ENCODE results near the gene ASCC1.
A peak's percentile ranks its signal among the peaks of the same experiment; 100 is the strongest.

The ASCC1 gene, protein sequence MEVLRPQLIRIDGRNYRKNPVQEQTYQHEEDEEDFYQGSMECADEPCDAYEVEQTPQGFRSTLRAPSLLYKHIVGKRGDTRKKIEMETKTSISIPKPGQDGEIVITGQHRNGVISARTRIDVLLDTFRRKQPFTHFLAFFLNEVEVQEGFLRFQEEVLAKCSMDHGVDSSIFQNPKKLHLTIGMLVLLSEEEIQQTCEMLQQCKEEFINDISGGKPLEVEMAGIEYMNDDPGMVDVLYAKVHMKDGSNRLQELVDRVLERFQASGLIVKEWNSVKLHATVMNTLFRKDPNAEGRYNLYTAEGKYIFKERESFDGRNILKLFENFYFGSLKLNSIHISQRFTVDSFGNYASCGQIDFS

DNA sequence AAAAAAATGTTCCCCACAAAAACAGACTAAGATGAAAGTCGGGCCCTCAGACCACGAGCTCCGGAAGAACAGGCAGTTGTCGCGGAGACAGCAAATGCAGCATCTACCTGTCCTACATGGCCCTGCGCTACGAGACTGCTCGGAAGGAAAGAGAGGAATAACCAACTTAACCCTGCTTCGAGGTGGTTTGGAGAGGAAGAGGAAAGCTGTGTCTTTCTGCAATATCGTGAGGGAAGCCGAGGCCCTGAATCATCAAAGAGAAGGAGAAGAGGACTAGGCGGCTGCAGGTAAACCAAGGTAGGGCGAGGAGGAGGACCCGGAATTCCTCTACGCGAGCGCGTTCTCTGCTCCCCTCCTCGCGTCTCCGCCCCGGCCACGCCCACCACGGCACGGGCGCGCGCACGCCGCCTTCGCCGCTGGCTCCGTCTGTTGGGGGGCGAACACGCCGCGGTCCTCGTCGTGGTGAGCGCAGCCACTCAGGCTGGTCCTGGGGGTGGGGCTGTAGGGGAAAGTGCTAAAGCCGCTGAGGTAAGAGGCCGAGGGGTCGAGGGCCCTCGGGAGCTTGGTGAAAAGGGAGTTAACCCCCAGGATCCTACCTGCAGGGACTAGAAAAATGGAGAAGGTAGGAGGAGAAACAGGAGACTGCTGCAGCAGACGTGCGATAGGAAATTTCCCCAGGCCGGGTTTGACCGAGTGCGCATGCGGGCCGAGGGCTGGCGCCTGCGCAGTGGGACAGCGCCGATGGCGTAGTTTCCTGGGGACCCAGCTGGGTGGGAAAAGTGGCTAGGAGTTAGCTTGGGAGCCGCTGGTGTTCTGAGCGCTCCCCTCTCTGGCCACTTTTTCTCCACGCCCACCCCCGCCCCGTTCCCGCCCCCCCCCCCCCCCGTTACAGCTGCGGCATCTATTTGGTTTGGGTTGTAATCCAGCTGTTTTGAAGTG lies at the start of gene ASCC1, which contains the start of gene ANAPC16:
Gene ASCC1 (minus strand): TSS at position 666 of the 939 bp plus-strand sequence. CDS start 2,978 bp downstream, outside the sequence.
Gene ANAPC16 (plus strand): TSS at position 402 of the 939 bp plus-strand sequence. CDS start 7,903 bp downstream, outside the sequence.
- DNase-seq (ENCODE audit: low read depth): peak; percentile 86

GRCh38 chr10:72265508-72265907 lies 49.4 kb upstream of the ASCC1 start:
- no peak for DNase-seq (ENCODE audit: low read depth)

GRCh38 chr10:72264536-72264935 lies 48.5 kb upstream of the ASCC1 start:
- DNase-seq (ENCODE audit: low read depth): no peak

DNA sequence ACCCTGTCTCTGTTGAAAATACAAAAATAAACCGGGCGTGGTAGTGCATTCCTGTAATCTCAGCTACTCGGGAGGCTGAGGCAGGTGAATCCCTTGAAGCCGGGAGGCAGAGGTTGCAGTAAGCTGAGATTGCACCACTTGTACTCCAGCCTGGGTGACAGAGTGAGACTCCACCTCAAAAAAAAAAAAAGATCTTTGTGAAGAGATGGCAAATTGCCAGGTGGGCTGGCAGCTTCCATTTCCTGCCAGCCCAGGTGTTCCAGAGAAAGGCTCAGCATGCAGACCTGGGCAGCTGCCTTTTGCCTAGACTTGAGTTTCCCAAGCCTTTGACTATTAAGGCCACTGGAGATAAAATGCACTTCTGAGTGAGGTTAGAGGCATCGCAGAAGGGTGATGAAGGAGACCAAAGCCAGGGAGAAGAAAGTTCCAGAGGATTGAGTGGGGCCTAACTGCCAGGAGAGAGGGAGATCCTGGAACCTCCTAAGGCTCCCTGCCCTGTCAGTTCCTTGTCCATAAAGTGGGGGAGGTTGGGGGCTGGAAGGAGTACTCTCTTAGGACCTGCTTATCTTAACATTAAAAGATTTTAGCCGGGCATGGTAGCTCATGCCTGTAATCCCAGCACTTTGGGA lies 47.7 kb upstream of the ASCC1 start:
- no peak for DNase-seq (ENCODE audit: low read depth)

DNA sequence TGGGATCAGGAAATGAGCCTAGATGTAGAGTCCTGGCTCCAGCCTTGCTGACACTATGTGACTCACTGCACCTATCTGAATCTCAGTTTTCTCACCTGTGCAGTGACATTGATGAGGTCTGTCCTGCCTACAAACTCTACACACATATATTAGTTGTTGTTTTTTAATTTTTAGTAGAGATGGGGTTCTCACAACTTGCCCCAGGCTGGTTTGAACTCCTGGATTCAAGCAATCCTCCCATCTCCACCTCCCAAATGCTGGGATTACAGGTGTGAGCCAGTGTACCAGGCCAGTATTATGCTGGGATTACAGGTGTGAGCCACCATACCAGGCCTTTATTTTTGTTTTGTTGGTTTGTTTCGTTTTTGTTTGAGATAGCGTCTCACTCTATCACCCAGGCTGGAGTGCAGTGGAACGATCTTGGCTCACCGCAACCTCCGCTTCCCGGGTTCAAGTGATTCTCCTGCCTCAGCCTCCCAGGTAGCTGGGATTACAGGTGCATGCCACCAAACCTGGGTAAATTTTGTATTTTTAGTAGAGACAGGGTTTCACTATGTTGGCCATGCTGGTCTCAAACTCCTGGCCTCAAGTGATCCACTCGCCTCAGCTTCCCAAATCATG lies 45.8 kb upstream of the ASCC1 start:
- DNase-seq (ENCODE audit: low read depth): no peak

GRCh38 chr10:72260976-72261783 lies 45.1 kb upstream of the ASCC1 start:
- no peak for DNase-seq (ENCODE audit: low read depth)

DNA sequence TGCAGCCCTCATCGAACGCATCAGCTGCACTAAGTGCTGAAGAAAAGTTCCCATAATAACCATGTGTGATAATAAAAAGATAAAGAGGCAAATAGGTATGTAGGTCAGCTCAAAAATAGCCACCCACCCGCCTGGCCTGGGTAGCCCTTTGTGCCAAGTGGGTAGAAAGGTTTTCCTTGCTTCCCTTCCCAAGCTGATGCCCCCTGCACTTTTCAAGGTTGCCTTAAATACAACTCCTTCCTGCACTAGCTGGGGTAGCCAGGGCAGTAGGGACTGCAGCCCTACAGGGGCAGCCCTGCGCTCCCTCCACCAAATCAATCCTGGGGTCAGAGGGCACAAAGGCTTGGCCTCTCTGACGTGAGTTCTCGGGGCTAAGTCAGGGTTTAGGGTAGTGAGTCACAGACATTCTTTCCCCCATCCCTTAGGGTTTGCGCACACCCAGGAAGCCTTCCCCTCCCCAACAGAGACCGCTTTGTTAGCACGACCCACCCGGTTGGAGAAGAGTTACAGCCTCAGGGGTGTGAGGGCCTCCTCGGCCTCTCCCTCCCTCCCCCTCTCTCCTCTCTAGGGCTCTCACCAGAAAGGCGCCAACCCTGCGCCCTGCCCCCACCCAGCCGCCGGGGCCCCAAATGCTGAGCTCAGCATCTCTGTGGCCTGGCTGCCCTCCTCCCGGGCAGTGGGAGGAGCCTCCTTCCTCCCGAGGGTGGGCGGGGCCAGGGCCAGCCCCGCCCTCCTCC lies 44.3 kb upstream of the ASCC1 start:
- DNase-seq (ENCODE audit: low read depth): peak; percentile 62

GRCh38 chr10:72259491-72260238 lies 43.6 kb upstream of the ASCC1 start:
- DNase-seq (ENCODE audit: low read depth): no peak

GRCh38 chr10:72258617-72259016 lies 42.5 kb upstream of the ASCC1 start:
- DNase-seq (ENCODE audit: low read depth): no peak

- DNase-seq (ENCODE audit: low read depth): no peak
These were observed 41.2 kb upstream of the ASCC1 start for GRCh38 chr10:72257051-72257892.

- DNase-seq (ENCODE audit: low read depth): no peak
These were observed 40.1 kb upstream of the ASCC1 start for GRCh38 chr10:72255977-72256729.

DNA sequence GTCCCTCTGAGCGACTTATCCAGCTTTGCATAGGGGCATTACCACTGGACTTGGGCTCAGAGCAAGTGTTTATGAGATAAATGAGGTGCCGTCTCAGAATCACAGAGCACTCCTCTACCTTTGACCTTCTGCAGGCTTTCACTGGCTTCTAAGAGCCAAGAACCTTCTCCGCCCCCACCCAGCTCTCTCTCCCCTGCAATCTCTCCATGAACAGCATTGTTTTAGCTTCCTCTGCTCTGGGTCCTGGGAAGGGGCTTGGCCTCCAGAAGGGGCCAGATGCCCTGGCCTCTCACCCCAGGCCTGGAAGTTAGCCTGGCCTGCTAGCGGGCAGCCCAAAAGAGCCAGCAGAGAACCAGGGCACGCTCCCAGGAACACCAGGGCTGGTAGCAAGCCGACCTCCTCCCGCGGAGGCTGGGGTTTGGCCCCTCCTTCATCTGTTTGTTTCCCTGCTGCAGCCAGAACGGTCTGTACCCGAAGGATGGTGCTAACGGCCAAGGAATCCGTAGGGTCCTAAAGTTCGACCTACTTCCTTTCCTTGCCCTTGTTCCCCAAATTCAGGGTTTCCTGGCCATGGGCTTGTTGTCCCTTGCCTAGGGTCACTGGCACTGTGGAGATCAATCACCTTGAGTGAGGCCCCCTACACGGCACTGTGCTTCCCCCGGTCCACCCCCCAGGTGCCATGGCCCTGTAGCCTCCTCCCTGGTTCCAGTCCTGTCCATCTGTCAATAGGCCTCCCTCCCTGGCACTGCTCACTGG lies 38.9 kb upstream of the ASCC1 start:
- DNase-seq (ENCODE audit: low read depth): no peak

- no peak for DNase-seq (ENCODE audit: low read depth)
These were observed 37.5 kb upstream of the ASCC1 start for GRCh38 chr10:72253578-72253977.

GRCh38 chr10:72252972-72253371 lies 36.9 kb upstream of the ASCC1 start:
- DNase-seq (ENCODE audit: low read depth): no peak

DNA sequence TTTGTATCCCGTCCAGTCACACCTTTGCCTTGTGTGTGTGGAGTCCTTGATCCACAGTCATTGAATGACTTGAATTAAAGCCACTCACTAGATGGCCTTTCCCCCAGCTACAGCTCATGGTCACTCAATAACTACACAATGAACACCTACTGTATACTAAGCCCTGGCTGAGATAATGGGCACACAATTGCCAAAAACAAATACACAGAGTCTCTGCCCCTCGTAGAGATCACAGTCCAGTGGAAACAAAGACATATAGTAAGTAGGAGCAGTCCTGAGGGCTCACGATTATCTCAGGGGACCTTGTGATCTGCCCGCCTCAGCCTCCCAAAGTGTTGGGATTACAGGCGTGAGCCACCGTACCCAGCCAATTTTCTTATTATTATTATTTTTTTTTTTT lies 35.6 kb upstream of the ASCC1 start:
- DNase-seq (ENCODE audit: low read depth): no peak

GRCh38 chr10:72250666-72251065 lies 34.6 kb upstream of the ASCC1 start:
- no peak for DNase-seq (ENCODE audit: low read depth)
